GM21723 (cell line): ENCODE data around the gene VSX2.

Experiments used
- ATAC-seq: cut with Tn5 transposase; IDR thresholded peaks from one replicate; pipeline ENCODE4 v1.9.1; 2021; ENCODE audit warnings: mild to moderate bottlenecking, moderate library complexity; ENCODE audit not compliant: unreplicated experiment

VSX2 gene

GRCh38 chr14:74221741-74222140, 17.5 kb upstream of the VSX2 start:
- ATAC-seq, result no peak

GRCh38 chr14:74223016-74223415, 16.2 kb upstream of the VSX2 start:
- ATAC-seq, result no peak

- ATAC-seq, result no peak
Observed at GRCh38 chr14:74231784-74232183, 7.5 kb upstream of the VSX2 start.

GRCh38 chr14:74235017-74235416, 4.2 kb upstream of the VSX2 start:
- ATAC-seq, result no peak

DNA sequence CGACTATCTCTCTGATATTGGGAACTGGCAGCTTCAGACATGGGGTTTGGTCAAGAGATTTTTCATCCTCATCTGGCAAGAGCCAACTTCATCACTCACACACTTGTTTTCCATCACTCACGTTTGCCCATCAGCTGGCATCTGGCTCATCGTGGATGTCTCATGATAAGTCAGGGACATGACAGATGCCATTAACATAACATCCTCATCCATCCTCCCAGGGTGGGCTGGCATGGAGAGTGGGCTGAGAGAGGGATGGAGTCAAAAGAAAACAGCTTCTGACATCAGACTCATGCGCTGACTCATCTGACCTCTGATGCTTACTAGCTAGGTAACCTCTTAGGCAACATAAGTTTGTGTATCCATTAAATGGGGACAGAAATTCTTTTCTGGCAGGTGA, 1.8 kb upstream of the VSX2 start:
- ATAC-seq, result no peak

- ATAC-seq, result no peak
Observed at GRCh38 chr14:74239848-74240793, 872 bp downstream of the VSX2 start.

DNA sequence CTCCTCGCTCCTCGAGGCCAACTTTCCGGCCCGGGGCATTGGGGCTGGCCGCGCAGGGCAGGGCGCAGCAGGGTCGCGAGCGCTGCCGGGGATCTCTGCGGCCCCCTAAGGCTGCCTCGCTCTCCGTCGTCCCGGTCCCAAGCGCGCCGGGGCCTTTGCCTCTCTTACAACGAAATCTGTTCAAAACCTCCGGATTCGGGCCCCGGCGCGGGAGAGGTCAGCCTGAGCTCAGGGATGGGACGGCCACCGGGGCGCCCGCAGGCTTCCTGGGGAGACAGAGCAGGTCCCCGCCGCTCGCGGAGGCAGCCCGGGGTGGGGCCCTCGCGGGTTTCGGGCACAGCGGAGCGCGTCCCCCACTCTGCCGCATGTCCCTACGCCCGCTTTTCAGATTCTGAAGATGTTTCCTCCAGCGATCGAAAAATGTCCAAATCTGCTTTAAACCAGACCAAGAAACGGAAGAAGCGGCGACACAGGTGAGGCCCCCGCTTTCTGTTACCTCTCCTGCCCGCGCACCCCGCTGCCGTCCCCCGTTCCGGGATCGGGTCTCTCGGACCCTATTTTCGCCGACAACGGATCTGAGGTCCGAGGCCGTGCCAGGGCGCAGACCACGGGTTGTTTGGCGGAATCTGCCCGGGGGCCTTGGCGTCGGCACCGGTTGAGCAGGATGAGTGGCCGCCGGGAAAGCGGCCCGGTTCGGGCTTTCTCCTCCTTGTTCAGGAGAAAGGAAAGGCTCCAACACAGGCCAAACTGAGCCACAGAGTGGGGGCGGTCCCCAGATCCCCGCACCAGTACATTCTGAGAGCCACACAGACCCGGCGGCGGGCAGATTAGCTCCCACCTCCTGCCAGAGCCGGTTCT, 1.8 kb downstream of the VSX2 start:
- ATAC-seq, result no peak

DNA sequence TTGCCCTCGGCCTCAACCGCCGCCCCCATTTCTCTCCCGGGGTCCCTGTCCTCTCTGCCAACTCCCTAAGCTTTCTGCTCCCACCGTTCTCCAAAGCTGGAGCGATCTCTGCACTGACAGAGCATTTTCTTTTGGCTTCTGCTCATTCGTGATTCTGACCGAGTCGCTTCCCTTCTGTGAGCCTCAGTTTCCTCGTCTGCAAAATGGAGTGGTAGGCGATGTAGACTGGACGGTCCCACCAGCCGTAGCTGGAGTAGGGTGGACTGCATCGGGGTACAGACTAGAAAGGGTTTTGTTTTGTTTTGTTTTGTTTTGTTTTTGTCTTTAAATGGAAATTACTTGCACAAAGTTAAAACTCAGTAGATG, 2.4 kb downstream of the VSX2 start:
- ATAC-seq, result no peak

DNA sequence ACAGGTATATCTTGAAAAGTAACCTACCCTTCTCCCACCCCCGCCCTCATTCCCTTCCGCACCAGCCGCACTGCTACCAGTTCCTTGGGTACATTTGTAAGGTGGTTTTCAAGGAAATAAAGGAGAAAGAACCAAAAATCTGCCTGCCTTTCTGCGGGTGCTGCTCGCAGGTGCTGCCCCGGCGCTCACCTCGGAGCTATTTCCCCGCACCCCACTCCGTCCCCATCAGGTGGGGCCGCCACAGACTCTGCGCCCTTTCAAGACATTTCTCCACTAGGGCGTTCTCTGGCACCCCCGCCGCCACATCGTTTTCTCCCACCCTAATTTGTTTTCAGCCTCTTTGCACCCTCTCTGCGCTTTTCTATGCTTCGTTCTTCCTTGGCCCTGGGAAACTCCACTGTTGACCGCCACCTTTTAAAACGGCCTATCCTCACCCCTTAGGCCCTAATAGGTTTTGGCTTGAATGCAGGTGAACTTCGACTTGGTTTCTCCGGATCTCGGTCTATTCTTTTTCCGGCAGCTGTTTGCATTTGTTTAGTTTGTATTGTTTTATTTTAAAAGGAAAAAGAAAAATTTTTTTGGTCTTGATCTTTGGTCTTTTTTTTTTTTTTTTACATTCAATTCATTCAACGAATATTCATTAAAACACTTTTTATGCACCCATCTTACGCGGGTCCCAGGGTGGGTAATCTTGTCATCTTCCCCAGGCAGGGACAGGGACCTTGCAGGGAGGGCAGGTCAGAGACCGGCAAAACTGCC, 3.0 kb downstream of the VSX2 start:
- ATAC-seq, result no peak

- no peak for ATAC-seq
Observed at GRCh38 chr14:74242780-74243042, 3.5 kb downstream of the VSX2 start.

DNA sequence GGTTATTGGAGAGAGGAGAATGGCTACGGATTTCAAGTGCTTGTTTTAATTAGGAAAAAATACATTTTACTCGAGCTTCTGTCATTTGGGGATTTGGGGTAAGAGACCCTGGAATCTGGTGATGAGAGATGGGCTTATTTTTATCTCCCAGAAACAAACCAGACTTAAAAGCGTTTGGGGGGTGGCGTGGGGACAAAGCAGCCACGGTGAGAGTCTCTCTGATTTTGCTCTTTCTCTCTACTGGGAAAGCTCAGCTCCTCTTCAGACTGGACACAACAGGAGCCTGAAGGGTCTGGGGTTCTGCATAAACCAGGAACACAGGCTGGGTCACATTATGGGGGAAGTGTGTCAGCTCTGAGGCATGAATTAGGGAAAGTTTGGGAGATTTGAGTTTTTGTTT, 3.8 kb downstream of the VSX2 start:
- ATAC-seq, result no peak

GRCh38 chr14:74244115-74244514, 4.9 kb downstream of the VSX2 start:
- no peak for ATAC-seq

- ATAC-seq, result no peak
Observed at GRCh38 chr14:74245292-74245691, 6.0 kb downstream of the VSX2 start.

GRCh38 chr14:74246542-74246941, 7.3 kb downstream of the VSX2 start:
- no peak for ATAC-seq

GRCh38 chr14:74248017-74248416, 8.8 kb downstream of the VSX2 start:
- ATAC-seq, result no peak

- ATAC-seq, result no peak
Observed at GRCh38 chr14:74249433-74250375, 10.5 kb downstream of the VSX2 start.

DNA sequence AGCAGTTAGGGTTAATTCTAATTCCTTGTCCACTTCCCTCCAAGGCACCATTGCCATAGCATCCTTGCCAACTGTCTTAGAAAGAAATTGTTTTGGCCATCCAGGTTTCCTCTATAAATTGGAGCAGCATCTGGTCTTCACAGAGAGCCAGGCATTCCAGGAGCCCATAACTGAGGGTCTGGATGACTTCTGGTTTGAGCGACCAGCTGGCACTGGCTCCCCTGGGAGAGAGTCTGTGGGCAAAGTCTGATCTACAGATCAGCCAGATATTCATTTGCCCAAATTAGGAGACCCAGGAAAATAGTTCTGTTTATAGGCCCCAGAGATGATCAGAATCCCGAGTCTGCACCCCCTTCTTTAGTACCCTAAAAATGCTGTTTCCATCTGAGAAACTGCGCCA, 16.0 kb downstream of the VSX2 start:
- no peak for ATAC-seq

DNA sequence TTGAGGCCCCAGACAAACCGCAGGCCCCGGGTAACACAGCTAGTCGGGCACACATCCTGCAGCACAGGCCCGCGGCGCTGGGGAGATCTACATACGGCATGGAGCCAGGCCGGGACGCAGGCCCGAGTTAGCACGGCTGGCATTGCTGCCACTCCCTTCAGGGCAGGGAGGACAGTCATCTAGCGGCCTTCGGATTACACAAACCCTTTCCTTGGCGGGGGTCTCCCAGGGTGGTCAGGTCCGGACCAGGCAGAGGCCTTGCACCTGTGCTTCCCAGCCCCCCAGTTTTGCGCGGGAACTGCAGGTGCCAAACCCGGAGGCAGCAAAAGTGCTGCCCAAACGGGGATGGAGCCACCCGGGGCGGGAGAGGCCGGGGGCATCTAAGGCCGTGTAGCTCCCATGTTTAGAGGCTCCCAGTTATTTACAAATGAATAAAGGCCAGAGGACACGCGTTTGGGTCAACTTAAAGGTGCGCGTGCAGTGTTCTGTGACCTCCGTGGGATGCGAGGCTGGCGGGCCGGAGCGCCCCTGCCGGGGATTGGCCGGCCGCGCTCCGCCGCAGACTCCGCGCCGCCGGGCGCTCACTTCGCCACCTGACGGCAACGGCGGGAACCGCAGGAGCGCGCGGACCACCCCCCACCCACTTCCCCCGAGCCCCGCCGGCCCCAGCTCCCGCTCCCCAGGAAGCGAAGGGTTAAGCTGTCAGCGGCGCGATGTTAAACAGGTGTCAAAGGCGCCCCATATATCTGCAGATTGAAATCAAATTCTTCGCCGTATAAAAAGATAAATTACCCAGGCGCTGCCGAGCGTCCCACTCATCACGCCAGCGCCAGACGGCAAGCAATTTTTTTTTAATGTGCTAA, 18.1 kb downstream of the VSX2 start:
- ATAC-seq, result no peak

- ATAC-seq, result no peak
Observed at GRCh38 chr14:74257941-74258763, 18.9 kb downstream of the VSX2 start.
